NCI-H82 (cell line): ENCODE results near the gene PNPO.

Source experiments
- DNase-seq: peaks from one replicate; lab custom pipeline; 2025; lab: John Stamatoyannopoulos, UW

Gene PNPO

GRCh38 chr17:47941246-47942095, at the start of gene PNPO:
TSS of gene PNPO (plus strand) at chr17:47941571. CDS start at chr17:47941676, 105 bp downstream.
- peak; percentile 99 for DNase-seq

DNA sequence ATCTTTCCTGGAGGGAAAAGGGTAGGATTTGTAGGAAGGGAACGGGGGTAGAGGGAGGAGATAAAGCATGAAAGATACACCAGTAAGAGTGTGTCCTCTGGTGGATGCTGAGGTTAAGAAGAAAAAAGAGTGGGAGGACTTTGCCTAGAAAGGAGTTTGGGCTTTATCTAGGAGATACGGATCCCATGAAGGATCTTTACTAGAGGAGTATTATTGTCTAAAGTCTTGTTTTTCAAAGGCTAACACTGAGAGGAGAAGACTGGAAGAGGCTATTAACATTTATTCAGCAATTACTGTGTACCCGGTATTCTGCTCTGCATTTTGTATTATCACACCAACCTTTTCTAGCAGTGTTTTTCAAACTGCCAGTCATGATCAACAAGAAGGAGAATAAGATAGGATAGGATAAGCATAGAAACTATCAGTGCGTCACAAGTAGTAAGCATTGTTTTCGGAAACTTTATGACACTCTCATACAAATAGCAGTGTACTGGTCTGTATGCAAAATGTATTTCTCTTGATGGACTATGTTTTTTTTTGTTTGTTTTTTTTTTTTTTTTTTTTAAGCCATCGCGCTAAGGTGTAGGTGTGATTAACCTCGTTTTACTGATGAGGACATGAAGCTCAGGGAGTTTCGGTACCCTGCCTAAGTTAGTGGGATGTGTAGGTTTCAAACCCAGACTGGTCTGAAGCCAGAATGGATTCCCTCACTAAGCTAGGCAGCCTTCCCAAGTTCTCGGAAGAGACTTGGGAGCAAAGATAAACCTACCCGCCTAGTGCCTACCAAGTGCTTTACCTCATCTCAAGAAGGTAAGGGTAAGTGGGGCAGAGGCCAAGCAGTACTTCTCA, 46.6 kb upstream of the PNPO start:
- peak; percentile 16 for DNase-seq

GRCh38 chr17:47895347-47895855, 46.0 kb upstream of the PNPO start:
- peak; percentile 95 for DNase-seq

DNA sequence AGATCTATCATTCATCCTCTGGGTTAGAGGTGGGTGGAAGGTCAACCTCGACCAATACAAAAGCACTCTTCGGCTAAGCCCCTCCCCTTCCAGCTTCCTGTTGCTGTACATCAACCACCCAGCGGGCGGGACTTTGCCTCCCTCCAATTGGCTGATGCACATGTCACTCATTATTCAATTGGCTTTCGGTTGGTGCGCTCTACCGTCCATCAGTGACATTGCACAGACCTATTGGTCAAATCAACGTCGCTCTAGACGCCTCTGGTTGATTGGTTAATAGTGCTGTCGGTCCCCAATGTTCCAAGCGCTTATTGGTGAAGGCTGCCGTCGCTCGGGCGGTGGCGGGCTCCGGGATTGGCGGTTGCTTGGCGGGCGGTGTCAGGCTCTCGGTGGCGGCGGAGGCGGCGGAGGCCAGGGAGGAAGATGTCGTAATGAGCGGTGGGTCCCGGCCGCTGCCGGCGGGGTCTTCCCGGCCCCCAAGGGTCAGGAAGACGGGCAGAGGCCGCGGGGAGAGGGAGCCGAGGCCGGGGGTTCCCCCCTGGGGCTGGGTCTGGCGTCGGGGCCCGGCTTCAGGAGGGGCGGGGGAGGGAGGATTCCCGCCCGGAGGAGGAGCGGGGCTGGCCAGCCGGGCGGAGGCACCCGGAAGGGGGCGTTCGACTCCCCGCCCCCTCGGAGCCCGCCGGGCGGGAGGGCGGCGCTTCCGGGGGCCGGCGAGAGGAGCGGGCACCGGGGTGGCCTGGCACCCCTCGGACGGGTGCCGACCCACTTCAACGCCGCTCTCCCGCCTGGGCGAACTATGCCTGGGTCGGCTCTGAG, 45.3 kb upstream of the PNPO start, which contains the start of gene SP2:
SP2 (plus strand) TSS at position 381 of the 816 bp plus-strand sequence; CDS start at position 432, 51 bp downstream.
- peak; percentile 100 for DNase-seq

- no peak for DNase-seq
Measured at GRCh38 chr17:47896672-47897490, 44.5 kb upstream of the PNPO start.

DNA sequence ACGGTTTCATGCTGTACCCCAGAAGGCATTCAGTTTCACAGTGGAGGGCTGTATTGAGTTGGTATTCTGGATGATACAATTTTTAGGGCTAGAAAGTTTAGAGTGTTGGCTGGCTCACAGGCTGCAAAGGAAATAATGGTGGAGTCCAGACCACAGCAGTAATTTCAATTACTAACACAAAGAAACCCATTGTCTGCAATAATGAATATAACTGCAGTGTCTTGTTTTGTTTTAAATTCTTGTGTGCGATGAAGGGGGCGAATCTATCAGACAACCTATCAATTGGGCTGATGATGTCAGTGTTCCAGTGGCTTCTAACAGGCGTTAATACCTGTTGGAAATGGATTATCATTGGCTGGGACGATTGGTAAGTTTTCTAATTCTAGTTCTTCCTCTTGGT, 43.8 kb upstream of the PNPO start:
- no peak for DNase-seq

GRCh38 chr17:47898241-47898640, 43.1 kb upstream of the PNPO start:
- DNase-seq = no peak

DNA sequence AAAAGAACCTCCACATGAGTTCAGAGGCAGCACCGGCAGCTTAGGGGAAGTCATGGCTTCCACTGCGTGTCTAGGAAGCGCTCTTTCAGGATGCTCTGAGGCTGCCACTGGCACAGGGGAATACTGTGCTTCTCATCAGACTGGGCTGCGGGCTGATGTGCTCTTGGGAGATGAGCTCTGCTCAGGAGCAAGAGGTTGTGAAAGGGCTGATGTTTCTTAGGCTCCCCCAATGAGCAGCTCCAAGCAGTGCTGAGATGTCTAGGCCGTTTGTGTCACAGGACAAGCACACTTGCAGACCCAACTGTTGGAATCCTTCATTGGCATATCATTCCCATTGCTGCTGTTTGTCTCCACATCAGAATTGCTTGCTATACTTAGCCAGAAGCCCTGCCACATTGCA, 41.7 kb upstream of the PNPO start:
- DNase-seq = no peak

DNA sequence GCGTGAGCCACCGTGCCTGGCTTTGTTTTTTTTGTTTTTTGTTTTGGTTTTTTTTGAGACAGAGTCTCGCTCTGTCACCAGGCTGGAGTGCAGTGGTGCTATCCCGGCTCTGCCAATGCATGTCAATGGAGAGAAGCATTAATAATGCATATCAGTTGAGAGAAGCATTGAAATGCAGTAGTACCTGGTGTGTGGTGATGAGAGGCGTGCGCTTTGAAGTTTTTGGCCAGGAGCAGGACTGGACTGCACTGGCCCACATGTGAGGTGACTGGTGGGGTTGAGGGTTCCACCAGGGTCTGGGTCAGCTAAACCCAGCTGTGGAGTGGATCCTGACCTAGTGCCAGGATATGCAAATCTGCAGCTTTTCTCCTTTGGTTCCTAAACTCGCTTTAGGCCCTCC, 39.9 kb upstream of the PNPO start:
- no peak for DNase-seq

- DNase-seq = no peak
Measured at GRCh38 chr17:47902039-47902744, 39.2 kb upstream of the PNPO start.

DNA sequence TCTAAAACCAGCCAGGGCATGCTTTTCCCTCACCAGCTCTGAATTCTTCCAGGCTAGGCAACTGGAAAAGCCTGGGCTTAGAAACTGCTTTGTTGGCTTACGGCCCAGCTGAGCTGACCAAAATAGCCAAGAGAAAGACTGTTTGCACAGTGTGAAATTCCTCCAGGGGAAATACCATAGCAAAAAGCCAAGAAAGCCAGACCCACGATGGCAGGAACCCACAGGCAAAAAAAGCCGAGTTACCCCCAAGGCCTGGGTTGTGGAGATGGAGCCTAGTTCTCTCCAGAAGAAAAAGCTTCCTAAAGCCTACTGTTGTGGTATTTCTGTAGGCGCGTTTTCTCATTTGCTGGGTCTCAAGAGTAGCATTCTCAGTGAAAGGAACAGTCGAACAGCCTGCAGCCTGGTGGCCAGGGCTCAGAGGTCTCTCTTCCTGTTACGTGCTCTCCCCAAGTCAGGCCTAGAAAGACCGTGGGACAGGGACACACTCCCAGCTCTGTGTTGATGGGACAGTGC, 36.1 kb upstream of the PNPO start:
- no peak for DNase-seq

- no peak for DNase-seq
Measured at GRCh38 chr17:47906443-47906842, 34.9 kb upstream of the PNPO start.

GRCh38 chr17:47907932-47908562, 33.3 kb upstream of the PNPO start:
- no peak for DNase-seq

DNA sequence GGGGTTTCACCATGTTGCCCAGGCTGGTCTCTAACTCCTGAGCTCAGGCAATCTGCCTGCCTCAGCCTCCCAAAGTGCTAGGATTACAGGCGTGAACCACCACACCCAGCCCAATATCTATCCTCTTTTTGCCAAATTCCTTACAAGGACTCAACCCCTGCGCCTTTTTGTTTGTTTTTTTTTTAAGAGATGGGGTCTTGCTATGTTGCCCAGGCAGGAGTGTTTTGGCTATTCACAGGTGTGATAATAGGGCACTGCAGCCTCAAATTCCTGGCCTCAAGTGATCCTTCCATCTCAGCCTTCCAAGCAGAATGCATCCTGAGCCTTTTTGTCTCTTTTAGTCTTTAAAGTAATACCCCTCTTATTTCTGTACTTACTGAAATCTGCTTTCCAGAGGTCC, 28.3 kb upstream of the PNPO start:
- no peak for DNase-seq

- peak; percentile 38 for DNase-seq
Measured at GRCh38 chr17:47914306-47914948, 26.9 kb upstream of the PNPO start.

- no peak for DNase-seq
Measured at GRCh38 chr17:47915776-47916398, 25.5 kb upstream of the PNPO start.

- DNase-seq = no peak
Measured at GRCh38 chr17:47916489-47917208, 24.7 kb upstream of the PNPO start.

- no peak for DNase-seq
Measured at GRCh38 chr17:47917581-47917980, 23.8 kb upstream of the PNPO start.
